Endothelial cell of umbilical vein (primary cell): ENCODE measurements around the gene PPFIBP2. TPM values are rescaled to one million over a fixed set of nuclear protein-coding genes. Genes with fewer than 3 reads are reported as not detected.
A peak's percentile ranks its signal among the peaks of the same experiment; 100 is the strongest.

Source experiments
- BruUV-seq: library from RNA; stranded (reverse); fragments of 400-500 nt; replicated peaks from 2 replicates; lab custom pipeline; 2021; lab: Mats Ljungman, UMichigan
- CTCF ChIA-PET: fragments of 300-600, 350-600 bp; sonication (Branson Sonifier 250); formaldehyde crosslinking; loops from one replicate; lab custom pipeline; 2021; ENCODE audit warnings: antibody characterized with exemption, inconsistent platforms; lab: Charles Lee
- POLR2A ChIA-PET: fragments of 300-600, 350-600 bp; sonication (Branson Sonifier 250); formaldehyde crosslinking; loops from one replicate; lab custom pipeline; 2021; ENCODE audit warnings: antibody characterized with exemption, inconsistent platforms; lab: Charles Lee
- DNase-seq: peaks from one replicate; pipeline ENCODE4 v3.0.0-alpha.2; 2011; ENCODE audit warnings: low read depth, low spot score
- FAIRE-seq: peaks from 2 replicates; lab custom pipeline; 2011; peaks lifted over from hg19 to GRCh38; lab: Jason Lieb, UNC
- H2AFZ ChIP-seq: 2 replicates; pipeline ENCODE4 v1.6.0; 2012; ENCODE audit warnings: low read depth, low read length, control low read depth, inconsistent platforms
- H3K27ac ChIP-seq: 2 replicates; pipeline ENCODE4 v1.5.1; 2011; ENCODE audit warnings: low read depth, mild to moderate bottlenecking, control low read depth, low read length, moderate library complexity; ENCODE audit not compliant: insufficient read depth
- H3K27me3 ChIP-seq, 2 experiments: 2 replicates each; pipeline versions ENCODE4 v1.6.0 to v1.6.1; 2011; ENCODE audit warnings: low read length in 2 of 2, mixed read lengths in 1 of 2; ENCODE audit not compliant: control insufficient read depth in 2 of 2, insufficient read depth in 2 of 2
- H3K36me3 ChIP-seq, 2 experiments: 2 replicates in 1 of 2; 3 replicates in 1 of 2; pipeline ENCODE4 v1.5.1; 2011; ENCODE audit warnings: low read length in 2 of 2, mild to moderate bottlenecking in 1 of 2, moderate library complexity in 1 of 2; ENCODE audit not compliant: control insufficient read depth in 2 of 2, insufficient read depth in 2 of 2; ENCODE audit errors: extremely low read depth in 1 of 2
- H3K4me1 ChIP-seq: 3 replicates; pipeline ENCODE4 v1.5.1; 2011; ENCODE audit warnings: mild to moderate bottlenecking, low read length; ENCODE audit not compliant: control insufficient read depth, insufficient read depth; ENCODE audit errors: extremely low read depth
- H3K4me2 ChIP-seq: 2 replicates; pipeline ENCODE4 v1.6.1; 2011; ENCODE audit warnings: low read length, control low read depth, mixed read lengths; ENCODE audit not compliant: insufficient read depth
- H3K4me3 ChIP-seq, 3 experiments: fragments of 200-600 bp in 1 of 3; sonication (generic), shearing (Covaris generic) in 1 of 3; replicated peaks in 1 of 3; 2 replicates each; pipeline ENCODE4 v1.5.1; 2011 to 2016; ENCODE audit warnings: control low read depth in 3 of 3, low read length in 3 of 3, mild to moderate bottlenecking in 2 of 3, inconsistent platforms in 1 of 3, low read depth in 1 of 3, moderate library complexity in 1 of 3; ENCODE audit not compliant: insufficient read depth in 1 of 3
- H3K79me2 ChIP-seq: 2 replicates; pipeline ENCODE4 v1.6.0; 2012; ENCODE audit warnings: low read length, inconsistent platforms; ENCODE audit not compliant: control insufficient read depth, insufficient read depth
- H3K9ac ChIP-seq: replicated peaks from 2 replicates; pipeline ENCODE3; 2011; ENCODE audit warnings: low read length, control low read depth; ENCODE audit not compliant: insufficient read depth; ENCODE audit errors: extremely low read depth
- H3K9me1 ChIP-seq: replicated peaks from 3 replicates; pipeline ENCODE4 v1.6.0; 2011; ENCODE audit warnings: mild to moderate bottlenecking, low read length; ENCODE audit not compliant: control insufficient read depth, insufficient read depth; ENCODE audit errors: extremely low read depth
- H3K9me3 ChIP-seq: replicated peaks from 2 replicates; pipeline ENCODE4 v1.5.1; 2012; ENCODE audit warnings: low read length, inconsistent platforms; ENCODE audit not compliant: control insufficient read depth, insufficient read depth
- H4K20me1 ChIP-seq: replicated peaks from 2 replicates; pipeline ENCODE3; 2011; ENCODE audit warnings: mild to moderate bottlenecking, low read length; ENCODE audit not compliant: control insufficient read depth, insufficient read depth; ENCODE audit errors: extremely low read depth
- EZH2 ChIP-seq: IDR thresholded peaks from 2 replicates; pipeline ENCODE4 v1.6.1; 2012; ENCODE audit warnings: borderline replicate concordance, low read depth, mild to moderate bottlenecking, moderate library complexity, low read length, inconsistent platforms; ENCODE audit not compliant: severe bottlenecking
- FOS ChIP-seq: IDR thresholded peaks from 2 replicates; pipeline ENCODE4 v1.6.1; 2011; ENCODE audit warnings: mild to moderate bottlenecking, low read length, moderate library complexity, borderline replicate concordance; ENCODE audit not compliant: insufficient read depth
- GATA2 ChIP-seq: IDR thresholded peaks from 2 replicates; pipeline ENCODE4 v1.7.0; 2011; ENCODE audit warnings: low read depth, mild to moderate bottlenecking, moderate library complexity, mixed read lengths, low read length; ENCODE audit not compliant: insufficient read length, insufficient read depth
- JUN ChIP-seq: IDR thresholded peaks from 2 replicates; pipeline ENCODE4 v1.6.1; 2011; ENCODE audit warnings: borderline replicate concordance, low read depth; ENCODE audit not compliant: insufficient read length, insufficient read depth
- MYC ChIP-seq: IDR thresholded peaks from one replicate; pipeline ENCODE4 v1.6.1; 2011; ENCODE audit warnings: mild to moderate bottlenecking, low read depth, low read length
- POLR2A ChIP-seq: IDR thresholded peaks from 2 replicates; pipeline ENCODE4 v1.6.1; 2012; ENCODE audit warnings: low read depth, mild to moderate bottlenecking, control low read depth, low read length
- POLR2AphosphoS5 ChIP-seq: IDR thresholded peaks from 2 replicates; pipeline ENCODE4 v1.6.1; 2012; ENCODE audit warnings: low read depth, mild to moderate bottlenecking, control low read depth, low read length, moderate library complexity; ENCODE audit not compliant: insufficient read depth
- dilution Hi-C: fragments of 300-500 bp; cut with MboI; formaldehyde crosslinking; loops from one replicate; pipeline ENCODE4 v1.15.0; 2019; ENCODE audit warnings: low sequenced_read_pairs; ENCODE audit not compliant: extremely low pct_ligation_motif_present
- intact Hi-C: fragments of 100-400 bp; cut with micrococcal nuclease; formaldehyde crosslinking; loops from one replicate; pipeline ENCODE4 v1.10.0; 2022
- polyA plus RNA-seq, 4 experiments: library from polyadenylated mRNA; depleted of rRNA in 3 of 4; stranded (reverse) in 3 of 4; unstranded in 1 of 4; fragments of >200 nt; gene quantifications; 2 replicates each; pipeline versions ENCODE4 v1.2.1 to v1.2.3, GENCODE V29; 2011 to 2012; ENCODE audit warnings: missing spikeins in 1 of 4
- total RNA-seq: library from RNA; stranded (reverse); gene quantifications from 2 replicates; pipeline ENCODE4 v1.2.3, GENCODE V29; 2021
- TF ChIP-seq, protein P1 (sequence below), 2 donors: IDR thresholded peaks; 1 replicate in 1 of 2; 2 replicates in 1 of 2; pipeline ENCODE4 v1.5.1; 2011; ENCODE audit warnings: low read length in 2 of 2, mild to moderate bottlenecking in 2 of 2, moderate library complexity in 2 of 2, control low read depth in 1 of 2, inconsistent platforms in 1 of 2, low read depth in 1 of 2; ENCODE audit not compliant: insufficient read depth in 1 of 2; ENCODE audit errors: extremely low read depth in 1 of 2
- TF ChIP-seq, protein P2 (sequence below): IDR thresholded peaks from 2 replicates; pipeline ENCODE4 v1.6.1; 2011; ENCODE audit not compliant: insufficient read depth, insufficient read length

Gene PPFIBP2
- total and polyA plus RNA-seq, 2 donors (not counting 3 experiments of a cell fraction or from before 2014, with no cell fraction given), result 1.3 to 4.0 TPM

DNA sequence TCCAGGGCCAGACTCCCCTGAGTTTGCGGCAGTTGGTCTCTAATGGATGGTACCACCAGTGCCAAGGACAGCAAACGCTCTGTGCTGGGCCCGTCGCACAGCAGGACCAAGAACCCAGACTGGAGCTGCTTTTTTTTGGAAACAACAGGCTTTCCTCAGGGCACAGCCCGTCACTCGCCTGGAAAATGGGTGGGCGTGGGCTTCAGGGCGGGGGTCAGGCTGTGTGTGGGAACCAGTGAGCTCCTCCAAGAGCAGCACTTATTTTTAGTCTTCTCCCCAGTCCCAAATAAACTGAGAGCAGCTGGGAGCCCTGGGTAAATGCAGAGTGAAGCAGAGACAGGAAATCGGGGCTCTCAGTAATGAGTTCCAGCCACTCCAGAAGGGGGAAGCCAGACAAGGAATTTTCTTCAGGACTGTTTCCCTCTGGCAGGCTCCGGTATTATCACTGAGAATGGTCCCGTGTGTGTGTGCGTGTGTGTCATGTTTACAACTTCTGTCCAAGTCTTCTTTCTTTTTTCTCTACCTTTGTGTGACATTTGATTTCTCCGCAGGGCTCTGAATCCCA, 63.0 kb downstream of the PPFIBP2 start:
- FAIRE-seq (no peak), DNase-seq (peak; percentile 41)
- H3K9me3 ChIP-seq, result no peaks in the 10 kb centered on the region
- intact Hi-C loops (no loop called here), dilution Hi-C loops (no loop called here)
- no peak overlapping the region for H3K27ac ChIP-seq
- TF ChIP-seq, protein P1, sequence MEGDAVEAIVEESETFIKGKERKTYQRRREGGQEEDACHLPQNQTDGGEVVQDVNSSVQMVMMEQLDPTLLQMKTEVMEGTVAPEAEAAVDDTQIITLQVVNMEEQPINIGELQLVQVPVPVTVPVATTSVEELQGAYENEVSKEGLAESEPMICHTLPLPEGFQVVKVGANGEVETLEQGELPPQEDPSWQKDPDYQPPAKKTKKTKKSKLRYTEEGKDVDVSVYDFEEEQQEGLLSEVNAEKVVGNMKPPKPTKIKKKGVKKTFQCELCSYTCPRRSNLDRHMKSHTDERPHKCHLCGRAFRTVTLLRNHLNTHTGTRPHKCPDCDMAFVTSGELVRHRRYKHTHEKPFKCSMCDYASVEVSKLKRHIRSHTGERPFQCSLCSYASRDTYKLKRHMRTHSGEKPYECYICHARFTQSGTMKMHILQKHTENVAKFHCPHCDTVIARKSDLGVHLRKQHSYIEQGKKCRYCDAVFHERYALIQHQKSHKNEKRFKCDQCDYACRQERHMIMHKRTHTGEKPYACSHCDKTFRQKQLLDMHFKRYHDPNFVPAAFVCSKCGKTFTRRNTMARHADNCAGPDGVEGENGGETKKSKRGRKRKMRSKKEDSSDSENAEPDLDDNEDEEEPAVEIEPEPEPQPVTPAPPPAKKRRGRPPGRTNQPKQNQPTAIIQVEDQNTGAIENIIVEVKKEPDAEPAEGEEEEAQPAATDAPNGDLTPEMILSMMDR (IDR thresholded peaks at IDR 0.05; ENCODE audit: extremely low read depth in 1 of 2, insufficient read depth in 1 of 2, low read depth in 1 of 2, low read length in 2 of 2), result no peak
- TF ChIP-seq, protein P2, sequence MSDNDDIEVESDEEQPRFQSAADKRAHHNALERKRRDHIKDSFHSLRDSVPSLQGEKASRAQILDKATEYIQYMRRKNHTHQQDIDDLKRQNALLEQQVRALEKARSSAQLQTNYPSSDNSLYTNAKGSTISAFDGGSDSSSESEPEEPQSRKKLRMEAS, result no peak
- no peak for TF ChIP-seq JUN
- TF ChIP-seq MYC, result no peak
- TF ChIP-seq POLR2AphosphoS5, result no peak
- no peak for TF ChIP-seq EZH2
- no peak for TF ChIP-seq GATA2
- TF ChIP-seq POLR2A, result no peak
- no peak for TF ChIP-seq FOS
- CTCF ChIA-PET, result interaction anchor here (1.4 to 12.1 kb wide), 4 partner anchors 53 to 91 kb away, joined by 5 to 766 read pairs (median 115); no protein-coding TSS in a partner anchor
- peaks cover 17% of the 10 kb centered on the region for H3K4me1 ChIP-seq
- no peaks in the 10 kb centered on the region for H3K79me2 ChIP-seq
- H3K4me2 ChIP-seq, result no peak overlapping the region
- POLR2A ChIA-PET, result no interaction called here
- H3K27me3 ChIP-seq, result peaks cover 32 to 52% of the 10 kb centered on the region in 2 experiments
- H4K20me1 ChIP-seq, result no peaks in the 10 kb centered on the region
- H3K9ac ChIP-seq, result no peak overlapping the region
- H3K4me3 ChIP-seq, result no peak overlapping the region
- no TSS peak for BruUV-seq
- H3K36me3 ChIP-seq, result no peaks in the 10 kb centered on the region
- H2AFZ ChIP-seq, result no peak overlapping the region
- H3K9me1 ChIP-seq, result no peaks in the 10 kb centered on the region
